Caco-2 (cell line): Measurements from ENCODE around the gene LTBP2. TPM values are rescaled to one million over a fixed set of nuclear protein-coding genes. Genes with fewer than 3 reads are reported as not detected.

Experiments
- BruUV-seq: library from RNA; stranded (reverse); fragments of 400-500 nt; replicated peaks from 2 replicates; lab custom pipeline; 2021; lab: Mats Ljungman, UMichigan
- CTCF ChIA-PET: fragments of 300-600 bp; sonication (Branson Sonifier 250); formaldehyde crosslinking; loops from one replicate; lab custom pipeline; 2022; ENCODE audit warnings: antibody characterized with exemption; lab: Charles Lee
- POLR2A ChIA-PET: fragments of 300-600 bp; sonication (Branson Sonifier 250); formaldehyde crosslinking; loops from one replicate; lab custom pipeline; 2022; ENCODE audit warnings: antibody characterized with exemption; lab: Charles Lee
- DNase-seq, 2 experiments: peaks; one replicate each; pipeline versions ENCODE4 v3.0.0 to v3.0.0-alpha.2; 2020 to 2022
- H3K27me3 ChIP-seq: replicated peaks from 2 replicates; pipeline ENCODE4 v1.6.0; 2011; ENCODE audit warnings: low read length; ENCODE audit not compliant: control insufficient read depth, insufficient read depth
- H3K36me3 ChIP-seq: 2 replicates; pipeline ENCODE4 v1.5.1; 2011; ENCODE audit warnings: low read length; ENCODE audit not compliant: control insufficient read depth, insufficient read depth
- H3K4me1 ChIP-seq: fragments of 250-450 bp; sonication (Bioruptor Pico); 2 replicates; pipeline ENCODE4 v1.5.1; 2020; ENCODE audit warnings: mild to moderate bottlenecking
- H3K4me3 ChIP-seq: 2 replicates; pipeline ENCODE4 v1.5.1; 2011; ENCODE audit warnings: low read depth, mild to moderate bottlenecking, control low read depth, low read length
- H3K9me3 ChIP-seq: fragments of 250-450 bp; sonication (Bioruptor Pico); 2 replicates; pipeline ENCODE4 v1.5.1; 2020; ENCODE audit warnings: mild to moderate bottlenecking, moderate library complexity
- H3K27ac Mint-ChIP-seq: one replicate; pipeline ENCODE4 v1.8.0; 2022; ENCODE audit warnings: mixed read lengths; ENCODE audit not compliant: unreplicated experiment
- H3K27me3 Mint-ChIP-seq: one replicate; pipeline ENCODE4 v1.8.0; 2022; ENCODE audit warnings: mixed read lengths; ENCODE audit not compliant: insufficient read depth, unreplicated experiment
- H3K36me3 Mint-ChIP-seq: one replicate; pipeline ENCODE4 v1.8.0; 2022; ENCODE audit warnings: mild to moderate bottlenecking, mixed read lengths; ENCODE audit not compliant: insufficient read depth, unreplicated experiment
- H3K4me1 Mint-ChIP-seq: one replicate; pipeline ENCODE4 v1.8.0; 2022; ENCODE audit warnings: low read depth, mixed read lengths; ENCODE audit not compliant: unreplicated experiment
- H3K4me3 Mint-ChIP-seq: one replicate; pipeline ENCODE4 v1.8.0; 2022; ENCODE audit warnings: mild to moderate bottlenecking, moderate library complexity, mixed read lengths; ENCODE audit not compliant: unreplicated experiment
- H3K9me3 Mint-ChIP-seq: one replicate; pipeline ENCODE4 v1.8.0; 2022; ENCODE audit warnings: mixed read lengths; ENCODE audit not compliant: unreplicated experiment
- CTCF ChIP-seq, 2 experiments: fragments of 200-600 bp in 1 of 2; IDR thresholded peaks; 1 replicate in 1 of 2; 2 replicates in 1 of 2; pipeline versions ENCODE4 v1.5.1 to v1.8.0; 2011 to 2022; ENCODE audit warnings: antibody characterized with exemption in 1 of 2, control low read depth in 1 of 2, inconsistent platforms in 1 of 2, low read depth in 1 of 2, low read length in 1 of 2, mild to moderate bottlenecking in 1 of 2, moderate library complexity in 1 of 2; ENCODE audit not compliant: insufficient read depth in 1 of 2, severe bottlenecking in 1 of 2, unreplicated experiment in 1 of 2
- intact Hi-C: fragments of 100-400 bp; cut with micrococcal nuclease; formaldehyde crosslinking; loops from one replicate; pipeline ENCODE4 v1.10.0; 2022; ENCODE audit not compliant: unreplicated experiment
- total RNA-seq: library from RNA; stranded (reverse); gene quantifications from 2 replicates; pipeline ENCODE4 v1.2.3, GENCODE V29; 2022

The LTBP2 gene
- total RNA-seq, 1 experiment from 2014 or later = 0.86 TPM

DNA sequence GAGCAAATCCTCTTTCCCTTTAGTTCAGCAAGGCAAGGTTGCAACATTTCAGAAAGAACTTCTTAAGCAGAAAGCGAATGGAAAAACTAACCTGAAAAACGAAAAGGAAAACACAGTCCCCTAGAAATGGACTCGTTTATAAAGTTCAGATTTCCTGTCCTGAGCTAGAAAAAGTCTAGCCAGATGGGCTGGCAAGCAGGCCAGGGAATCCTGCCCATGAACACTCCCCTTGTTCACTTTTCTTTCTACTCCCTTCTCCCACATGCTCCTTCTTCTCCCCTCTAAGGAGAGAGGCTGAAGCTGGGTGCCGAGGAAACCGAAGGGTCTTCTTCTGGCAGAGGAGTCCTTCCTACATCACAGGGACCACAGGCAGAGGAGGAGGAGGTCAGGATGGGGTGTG lies 27.1 kb downstream of the LTBP2 start:
- Histone ChIP-seq H3K36me3 (no peaks in the 10 kb centered on the region), H3K4me3 (no peak overlapping the region), H3K27me3 (no peaks in the 10 kb centered on the region), H3K4me1 (no peaks in the 10 kb centered on the region), H3K9me3 (no peaks in the 10 kb centered on the region)
- Mint-ChIP-seq H3K27ac (no peak overlapping the region), H3K4me1 (peaks cover 3% of the 10 kb centered on the region), H3K9me3 (no peaks in the 10 kb centered on the region), H3K27me3 (peaks cover 2% of the 10 kb centered on the region), H3K36me3 (no peaks in the 10 kb centered on the region), H3K4me3 (no peak overlapping the region)
- TF ChIP-seq CTCF (IDR thresholded peaks at IDR 0.05; ENCODE audit: insufficient read depth in 1 of 2, low read depth in 1 of 2, low read length in 1 of 2, severe bottlenecking in 1 of 2, unreplicated experiment in 1 of 2) = no peak
- no peak for DNase-seq
- intact Hi-C loops = no loop called here
- ChIA-PET POLR2A (no interaction called here), CTCF (interaction anchor here (1.8 kb wide), 1 partner anchor 12 kb away, joined by 4 read pairs; no protein-coding TSS in a partner anchor)
- BruUV-seq = no TSS peak

- ChIA-PET POLR2A (interaction anchor here (0.6 kb wide), 1 partner anchor 90 kb away, joined by 8 read pairs; the partner anchor contains the start of gene ISCA2), CTCF (interaction anchor here (1.8 kb wide), 1 partner anchor 11 kb away, joined by 4 read pairs; no protein-coding TSS in a partner anchor)
- no peak overlapping the region for H3K4me3 ChIP-seq
- no peaks in the 10 kb centered on the region for H3K36me3 ChIP-seq
- no peaks in the 10 kb centered on the region for H3K4me1 ChIP-seq
- no peak for DNase-seq
- TF ChIP-seq CTCF (IDR thresholded peaks at IDR 0.05; ENCODE audit: insufficient read depth in 1 of 2, low read depth in 1 of 2, low read length in 1 of 2, severe bottlenecking in 1 of 2, unreplicated experiment in 1 of 2) = no peak
- Mint-ChIP-seq H3K27me3 (peaks cover 2% of the 10 kb centered on the region), H3K4me1 (peaks cover 8% of the 10 kb centered on the region), H3K4me3 (no peak overlapping the region), H3K27ac (no peak overlapping the region), H3K9me3 (no peaks in the 10 kb centered on the region), H3K36me3 (no peaks in the 10 kb centered on the region)
- no peaks in the 10 kb centered on the region for H3K27me3 ChIP-seq
- H3K9me3 ChIP-seq = no peaks in the 10 kb centered on the region
- intact Hi-C loops = no loop called here
- BruUV-seq = no TSS peak
These were observed 28.2 kb downstream of the LTBP2 start for GRCh38 chr14:74583689-74584434.

- DNase-seq = no peak
- Histone ChIP-seq H3K9me3 (no peaks in the 10 kb centered on the region), H3K4me3 (no peak overlapping the region), H3K36me3 (no peaks in the 10 kb centered on the region), H3K4me1 (no peaks in the 10 kb centered on the region), H3K27me3 (no peaks in the 10 kb centered on the region)
- no peaks in the 10 kb centered on the region for H3K9me3 Mint-ChIP-seq
- ChIA-PET CTCF (no interaction called here), POLR2A (interaction anchor here (0.6 kb wide), 1 partner anchor 89 kb away, joined by 8 read pairs; the partner anchor contains the start of gene ISCA2)
- TF ChIP-seq CTCF (IDR thresholded peaks at IDR 0.05; ENCODE audit: insufficient read depth in 1 of 2, low read depth in 1 of 2, low read length in 1 of 2, severe bottlenecking in 1 of 2, unreplicated experiment in 1 of 2) = no peak
- peaks cover 8% of the 10 kb centered on the region for H3K4me1 Mint-ChIP-seq
- H3K27ac Mint-ChIP-seq = no peak overlapping the region
- H3K36me3 Mint-ChIP-seq = no peaks in the 10 kb centered on the region
- no TSS peak for BruUV-seq
- intact Hi-C loops = no loop called here
- H3K27me3 Mint-ChIP-seq = peaks cover 2% of the 10 kb centered on the region
- no peak overlapping the region for H3K4me3 Mint-ChIP-seq
These were observed 29.0 kb downstream of the LTBP2 start for GRCh38 chr14:74582910-74583581.
